Transverse colon (tissue), 4 donors: ENCODE results near the gene ZNF506. TPM values are rescaled to one million over a fixed set of nuclear protein-coding genes. Genes with fewer than 3 reads are reported as not detected.
A peak's percentile ranks its signal among the peaks of the same experiment; 100 is the strongest.
"Not testable (repeated sequence)": the region's sequence is repeated elsewhere in the genome, so short reads cannot be mapped to it uniquely, and the experiment has no call there.

Source experiments
- DNase-seq: peaks from one replicate; pipeline ENCODE4 v3.0.0-alpha.2; 2019
- H3K27ac ChIP-seq, 4 donors: fragments of 200-600 bp; sonication (generic); 2 replicates each; pipeline ENCODE4 v1.5.1; 2016 to 2018; ENCODE audit warnings: inconsistent platforms in 4 of 4
- H3K27me3 ChIP-seq: fragments of 200-600 bp; sonication (generic); 2 replicates; pipeline ENCODE4 v1.5.1; 2017; ENCODE audit warnings: inconsistent platforms
- H3K36me3 ChIP-seq, 4 donors: fragments of 200-600 bp; sonication (generic); 2 replicates each; pipeline ENCODE4 v1.5.1; 2017 to 2019; ENCODE audit warnings: inconsistent platforms in 4 of 4
- H3K4me1 ChIP-seq, 4 donors: fragments of 200-600 bp; sonication (generic); 2 replicates each; pipeline ENCODE4 v1.5.1; 2017 to 2020; ENCODE audit warnings: inconsistent platforms in 4 of 4
- H3K4me3 ChIP-seq, 4 donors: fragments of 200-600 bp; sonication (generic); 1 replicate in 1 of 4; 2 replicates in 3 of 4; pipeline versions ENCODE4 v1.5.1 to v1.6.1; 2017 to 2019; ENCODE audit warnings: inconsistent platforms in 4 of 4
- H3K9me3 ChIP-seq, 2 donors: fragments of 200-600 bp; sonication (generic); 2 replicates each; pipeline ENCODE4 v1.5.1; 2017 to 2019; ENCODE audit warnings: inconsistent platforms in 2 of 2
- EP300 ChIP-seq: sonication (generic); formaldehyde crosslinking; IDR thresholded peaks from one replicate; pipeline ENCODE4 v1.6.1; 2017; ENCODE audit warnings: antibody characterized with exemption, low read depth
- POLR2A ChIP-seq: fragments of 450-650 bp; IDR thresholded peaks from one replicate; pipeline ENCODE4 v1.6.1; 2016; ENCODE audit warnings: antibody characterized with exemption, mild to moderate bottlenecking, moderate library complexity
- POLR2AphosphoS5 ChIP-seq, 3 donors: sonication (generic); formaldehyde crosslinking; IDR thresholded peaks; one replicate each; pipeline ENCODE4 v1.6.1; 2016; ENCODE audit warnings: antibody characterized with exemption in 3 of 3
- WGBS, 2 donors: methylation state at CpG; one replicate each; pipeline ENCODE4 v1.1.5; 2018; ENCODE audit warnings: low coverage in 1 of 2; 5-methylcytosine and 5-hydroxymethylcytosine counted together
- in situ Hi-C, 4 donors: fragments of 200-750 bp; cut with MboI; loops; one replicate each; pipeline versions ENCODE4 v1.15.0 to v1.15.1; 2017; ENCODE audit warnings: low sequenced_read_pairs in 3 of 4, low pct_ligation_motif_present in 1 of 4, low pct_unique_long_range_greater_than_20kb in 1 of 4
- intact Hi-C: fragments of 100-400 bp; cut with DNase I; formaldehyde crosslinking; loops from one replicate; pipeline ENCODE4 v1.15.1; 2023; ENCODE audit warnings: low total_unique reads
- total RNA-seq, 4 donors: library from RNA; depleted of rRNA; stranded (reverse); fragments of >200 nt; gene quantifications; one replicate each; pipeline ENCODE4 v1.1.0, GENCODE V29; 2016
- TF ChIP-seq, protein P1 (sequence below), 5 experiments: fragments of 200-600 bp in 3 of 5; fragments of 450-650 bp in 2 of 5; sonication (generic) in 3 of 5; IDR thresholded peaks; 1 replicate in 2 of 5; 2 replicates in 3 of 5; pipeline ENCODE4 v1.5.1; 2016 to 2017; ENCODE audit warnings: antibody characterized with exemption in 5 of 5, inconsistent platforms in 3 of 5, mild to moderate bottlenecking in 2 of 5, moderate library complexity in 1 of 5

Gene ZNF506
- total RNA-seq, 4 donors from 2014 or later = 11.6 to 43.2 (median 25.4) TPM

GRCh38 chr19:19860756-19861390, 39.3 kb upstream of the ZNF506 start:
- peak overlapping the region in 2 of 4 donors; percentile 19 to 25 for H3K4me3 ChIP-seq
- H3K9me3 ChIP-seq = no peaks in the 10 kb centered on the region
- peaks cover 0 to 3% (median 0%) of the 10 kb centered on the region in 4 donors for H3K4me1 ChIP-seq
- intact Hi-C loops (no loop called here), in situ Hi-C loops (no loop called here)
- no peak overlapping the region for H3K27ac ChIP-seq
- TF ChIP-seq POLR2AphosphoS5 (IDR thresholded peaks at IDR 0.05) (no peak), POLR2A (no peak), EP300 (no peak)
- TF ChIP-seq, protein P1, sequence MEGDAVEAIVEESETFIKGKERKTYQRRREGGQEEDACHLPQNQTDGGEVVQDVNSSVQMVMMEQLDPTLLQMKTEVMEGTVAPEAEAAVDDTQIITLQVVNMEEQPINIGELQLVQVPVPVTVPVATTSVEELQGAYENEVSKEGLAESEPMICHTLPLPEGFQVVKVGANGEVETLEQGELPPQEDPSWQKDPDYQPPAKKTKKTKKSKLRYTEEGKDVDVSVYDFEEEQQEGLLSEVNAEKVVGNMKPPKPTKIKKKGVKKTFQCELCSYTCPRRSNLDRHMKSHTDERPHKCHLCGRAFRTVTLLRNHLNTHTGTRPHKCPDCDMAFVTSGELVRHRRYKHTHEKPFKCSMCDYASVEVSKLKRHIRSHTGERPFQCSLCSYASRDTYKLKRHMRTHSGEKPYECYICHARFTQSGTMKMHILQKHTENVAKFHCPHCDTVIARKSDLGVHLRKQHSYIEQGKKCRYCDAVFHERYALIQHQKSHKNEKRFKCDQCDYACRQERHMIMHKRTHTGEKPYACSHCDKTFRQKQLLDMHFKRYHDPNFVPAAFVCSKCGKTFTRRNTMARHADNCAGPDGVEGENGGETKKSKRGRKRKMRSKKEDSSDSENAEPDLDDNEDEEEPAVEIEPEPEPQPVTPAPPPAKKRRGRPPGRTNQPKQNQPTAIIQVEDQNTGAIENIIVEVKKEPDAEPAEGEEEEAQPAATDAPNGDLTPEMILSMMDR (IDR thresholded peaks at IDR 0.05) = no peak
- peaks cover 9% of the 10 kb centered on the region for H3K27me3 ChIP-seq
- no peak for DNase-seq
- no peaks in the 10 kb centered on the region for H3K36me3 ChIP-seq
- 47 to 59% methylated on average over 3 to 29 of the region's 29 CpGs for WGBS, 2 donors

GRCh38 chr19:19858751-19859150, 37.2 kb upstream of the ZNF506 start:
- Histone ChIP-seq H3K27me3 (peaks cover 9% of the 10 kb centered on the region), H3K9me3 (no peaks in the 10 kb centered on the region), H3K36me3 (no peaks in the 10 kb centered on the region), H3K4me1 (no peaks in the 10 kb centered on the region), H3K27ac (no peak overlapping the region), H3K4me3 (no peak overlapping the region)
- TF ChIP-seq POLR2AphosphoS5 (IDR thresholded peaks at IDR 0.05) (no peak), EP300 (no peak), POLR2A (no peak)
- TF ChIP-seq, protein P1 (IDR thresholded peaks at IDR 0.05) = no peak
- WGBS, 2 donors = 83 to 84% methylated on average over 2 of the region's 2 CpGs
- DNase-seq = no peak
- intact Hi-C loops = no loop called here
- in situ Hi-C loops = no loop called here

GRCh38 chr19:19851740-19852139, 30.2 kb upstream of the ZNF506 start:
- H3K4me3 ChIP-seq, DNase-seq, H3K27ac ChIP-seq, H3K36me3 ChIP-seq, H3K27me3 ChIP-seq, in situ Hi-C loops, intact Hi-C loops, H3K4me1 ChIP-seq, H3K9me3 ChIP-seq: not testable (repeated sequence)
- 79 to 88% methylated on average over 1 to 2 of the region's 2 CpGs for WGBS, 2 donors

DNA sequence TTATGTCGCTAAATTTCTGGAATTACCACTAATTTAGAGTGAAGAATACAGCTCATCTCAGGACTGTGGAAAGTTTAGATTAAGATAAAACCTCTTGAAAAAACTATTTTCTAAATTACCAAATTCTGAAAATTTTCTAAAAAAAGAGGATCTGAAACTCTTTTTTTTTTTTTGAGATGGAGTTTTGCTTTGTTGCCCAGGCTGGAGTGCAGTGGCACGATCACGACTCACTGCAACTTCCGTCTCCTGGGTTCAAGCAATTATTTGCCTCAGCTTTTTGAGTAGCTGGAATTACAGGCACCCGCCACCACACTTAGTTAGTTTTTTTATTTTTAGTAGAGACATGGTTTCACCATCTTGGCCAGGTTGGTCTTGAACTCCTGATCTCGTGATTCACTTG, 27.5 kb upstream of the ZNF506 start:
- Histone ChIP-seq H3K27ac (no peak overlapping the region), H3K9me3 (peaks cover 6 to 10% of the 10 kb centered on the region in 2 donors), H3K27me3 (no peaks in the 10 kb centered on the region), H3K4me3 (no peak overlapping the region), H3K4me1 (no peaks in the 10 kb centered on the region), H3K36me3 (no peaks in the 10 kb centered on the region)
- in situ Hi-C loops (no loop called here), intact Hi-C loops (no loop called here)
- WGBS, 2 donors = 83 to 87% methylated on average over 6 of the region's 6 CpGs
- no peak for DNase-seq
- TF ChIP-seq, protein P1 (IDR thresholded peaks at IDR 0.05) = no peak
- TF ChIP-seq POLR2A (no peak), POLR2AphosphoS5 (IDR thresholded peaks at IDR 0.05) (no peak), EP300 (no peak)

DNA sequence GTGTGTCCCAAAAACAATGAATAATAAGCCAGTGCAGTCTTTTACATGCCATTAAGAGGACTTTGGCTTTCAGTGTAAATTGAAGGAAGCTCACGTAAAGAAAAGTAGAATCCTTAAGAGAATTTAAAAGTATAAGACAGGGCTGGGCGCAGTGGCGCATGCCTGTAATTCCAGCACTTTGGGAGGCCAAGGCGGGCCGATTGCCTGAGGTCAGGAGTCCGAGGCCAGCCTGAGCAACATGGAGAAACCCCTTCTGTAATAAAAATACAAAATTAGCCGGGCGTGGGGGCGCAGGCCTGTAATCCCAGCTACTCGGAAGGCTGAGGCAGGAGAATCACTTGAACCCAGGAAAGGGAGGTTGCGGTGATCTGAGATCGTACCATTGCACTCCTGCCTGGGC, 26.2 kb upstream of the ZNF506 start:
- no peak for DNase-seq
- Histone ChIP-seq H3K36me3 (no peaks in the 10 kb centered on the region), H3K9me3 (peaks cover 7 to 17% of the 10 kb centered on the region in 2 donors), H3K27ac (no peak overlapping the region), H3K4me1 (no peaks in the 10 kb centered on the region), H3K4me3 (no peak overlapping the region), H3K27me3 (no peaks in the 10 kb centered on the region)
- in situ Hi-C loops (no loop called here), intact Hi-C loops (no loop called here)
- 95 to 99% methylated on average over 12 of the region's 12 CpGs for WGBS, 2 donors
- TF ChIP-seq POLR2A (no peak), EP300 (no peak)
